H1 (cell line): Measurements from ENCODE around the gene CHRNA4. TPM values are rescaled to one million over a fixed set of nuclear protein-coding genes. Genes with fewer than 3 reads are reported as not detected.

ENCODE experiments used
- CTCF ChIA-PET: fragments of 300-600 bp; sonication (Branson Sonifier 250); formaldehyde crosslinking; loops from one replicate; lab custom pipeline; 2021; ENCODE audit not compliant: partially characterized antibody; lab: Charles Lee
- POLR2A ChIA-PET: fragments of 300-600 bp; sonication (Branson Sonifier 250); formaldehyde crosslinking; loops from one replicate; lab custom pipeline; 2021; ENCODE audit warnings: inconsistent platforms; ENCODE audit not compliant: partially characterized antibody; lab: Charles Lee
- DNase-seq, 2 experiments: peaks; one replicate each; pipeline versions ENCODE4 v3.0.0 to v3.0.0-alpha.2; 2010 to 2022; ENCODE audit warnings: low spot score in 2 of 2, low read depth in 1 of 2, mixed read lengths in 1 of 2
- FAIRE-seq: peaks from 2 replicates; lab custom pipeline; 2011; peaks lifted over from hg19 to GRCh38; lab: Jason Lieb, UNC
- H2AFZ ChIP-seq: 2 replicates; pipeline ENCODE4 v1.8.1; 2012; ENCODE audit warnings: low read length, inconsistent platforms
- H2AK5ac ChIP-seq: 2 replicates; pipeline ENCODE4 v1.6.1; 2013; ENCODE audit warnings: low read depth, low read length
- H2BK120ac ChIP-seq: replicated peaks from 2 replicates; pipeline ENCODE3; 2013; ENCODE audit warnings: low read depth, low read length, inconsistent platforms
- H2BK12ac ChIP-seq: 2 replicates; pipeline ENCODE4 v1.6.1; 2013; ENCODE audit warnings: low read depth, low read length
- H2BK15ac ChIP-seq: 2 replicates; pipeline ENCODE4 v1.6.1; 2013; ENCODE audit warnings: low read length
- H2BK20ac ChIP-seq: 2 replicates; pipeline ENCODE4 v1.6.1; 2013; ENCODE audit warnings: low read length
- H2BK5ac ChIP-seq: 2 replicates; pipeline ENCODE4 v1.6.1; 2013; ENCODE audit warnings: low read depth, low read length
- H3K14ac ChIP-seq: 2 replicates; pipeline ENCODE4 v1.6.1; 2013; ENCODE audit warnings: inconsistent platforms; ENCODE audit not compliant: insufficient read length
- H3K18ac ChIP-seq: 2 replicates; pipeline ENCODE4 v1.6.1; 2013; ENCODE audit warnings: low read length; ENCODE audit errors: extremely low read depth
- H3K23ac ChIP-seq: 2 replicates; pipeline ENCODE4 v1.6.1; 2013; ENCODE audit warnings: inconsistent platforms; ENCODE audit not compliant: insufficient read length
- H3K23me2 ChIP-seq: 2 replicates; pipeline ENCODE4 v1.6.1; 2013; ENCODE audit warnings: low read depth, low read length
- H3K27ac ChIP-seq: 2 replicates; pipeline ENCODE4 v1.6.1; 2011; ENCODE audit warnings: low read depth, low read length, inconsistent platforms
- H3K27me3 ChIP-seq, 4 experiments: replicated peaks in 1 of 4; 1 replicate in 1 of 4; 2 replicates in 3 of 4; pipeline versions ENCODE4 v1.6.1 to v1.8.1; 2011 to 2013; ENCODE audit warnings: low read length in 3 of 4, mild to moderate bottlenecking in 3 of 4, inconsistent platforms in 2 of 4, mixed read lengths in 2 of 4, moderate library complexity in 1 of 4; ENCODE audit not compliant: control insufficient read depth in 3 of 4, insufficient read depth in 3 of 4; ENCODE audit errors: extremely low read depth in 1 of 4
- H3K36me3 ChIP-seq, 4 experiments: 2 replicates each; pipeline versions ENCODE4 v1.6.1 to v1.8.1; 2011 to 2013; ENCODE audit warnings: mild to moderate bottlenecking in 4 of 4, low read length in 3 of 4, moderate library complexity in 2 of 4, control low read depth in 1 of 4, inconsistent platforms in 1 of 4; ENCODE audit not compliant: insufficient read depth in 4 of 4, control insufficient read depth in 2 of 4
- H3K4ac ChIP-seq: replicated peaks from 2 replicates; pipeline ENCODE3; 2013; ENCODE audit warnings: low read length, low read depth, mixed read lengths, inconsistent platforms; ENCODE audit not compliant: insufficient read length
- H3K4me1 ChIP-seq, 4 experiments: replicated peaks in 1 of 4; 1 replicate in 1 of 4; 2 replicates in 3 of 4; pipeline versions ENCODE4 v1.6.1 to v1.8.1; 2011 to 2013; ENCODE audit warnings: low read length in 3 of 4, inconsistent platforms in 2 of 4, mixed read lengths in 1 of 4; ENCODE audit not compliant: insufficient read depth in 4 of 4, control insufficient read depth in 3 of 4
- H3K4me2 ChIP-seq, 2 experiments: 2 replicates each; pipeline versions ENCODE4 v1.6.1 to v1.8.1; 2011 to 2013; ENCODE audit warnings: low read depth in 2 of 2, low read length in 2 of 2, control low read depth in 1 of 2, inconsistent platforms in 1 of 2, mild to moderate bottlenecking in 1 of 2; ENCODE audit not compliant: insufficient read depth in 1 of 2
- H3K4me3 ChIP-seq, 4 experiments: fragments of 200-600, 300-600 bp in 1 of 4; sonication (generic), shearing (Covaris generic), sonication (Bioruptor Twin) in 1 of 4; 2 replicates each; pipeline versions ENCODE4 v1.5.1 to v1.8.1; 2011 to 2016; ENCODE audit warnings: low read length in 4 of 4, low read depth in 3 of 4, control low read depth in 2 of 4, inconsistent platforms in 2 of 4, mild to moderate bottlenecking in 2 of 4, mixed read lengths in 1 of 4, moderate library complexity in 1 of 4; ENCODE audit not compliant: insufficient read depth in 2 of 4; ENCODE audit errors: extremely low read depth in 1 of 4
- H3K56ac ChIP-seq: replicated peaks from 2 replicates; pipeline ENCODE3; 2013; ENCODE audit warnings: low read depth, mild to moderate bottlenecking, mixed read lengths, low read length, inconsistent platforms; ENCODE audit not compliant: insufficient read length
- H3K79me1 ChIP-seq: 2 replicates; pipeline ENCODE4 v1.6.1; 2013; ENCODE audit warnings: low read depth, low read length, control low read depth
- H3K79me2 ChIP-seq, 2 experiments: 2 replicates each; pipeline versions ENCODE4 v1.6.1 to v1.8.1; 2012 to 2013; ENCODE audit warnings: low read length in 2 of 2, mild to moderate bottlenecking in 2 of 2, inconsistent platforms in 1 of 2; ENCODE audit not compliant: insufficient read depth in 2 of 2, control insufficient read depth in 1 of 2
- H3K9ac ChIP-seq, 4 experiments: replicated peaks in 1 of 4; 1 replicate in 1 of 4; 2 replicates in 3 of 4; pipeline versions ENCODE4 v1.6.1 to v1.8.1; 2011 to 2013; ENCODE audit warnings: low read depth in 3 of 4, low read length in 3 of 4, control low read depth in 2 of 4, mild to moderate bottlenecking in 2 of 4, moderate library complexity in 2 of 4, inconsistent platforms in 1 of 4; ENCODE audit errors: extremely low read depth in 1 of 4
- H3K9me3 ChIP-seq, 2 experiments: 2 replicates each; pipeline versions ENCODE4 v1.6.1 to v1.8.1; 2012 to 2013; ENCODE audit warnings: mild to moderate bottlenecking in 2 of 2, moderate library complexity in 2 of 2, control low read depth in 1 of 2, inconsistent platforms in 1 of 2, low read depth in 1 of 2, low read length in 1 of 2, mixed read lengths in 1 of 2; ENCODE audit not compliant: insufficient read depth in 2 of 2
- H4K20me1 ChIP-seq, 2 experiments: replicated peaks in 1 of 2; 2 replicates each; pipeline versions ENCODE3 to v1.8.1; 2011 to 2013; ENCODE audit warnings: inconsistent platforms in 2 of 2, low read length in 2 of 2, mild to moderate bottlenecking in 1 of 2; ENCODE audit not compliant: insufficient read depth in 2 of 2, control insufficient read depth in 1 of 2
- H4K5ac ChIP-seq: 2 replicates; pipeline ENCODE4 v1.6.1; 2013; ENCODE audit warnings: low read length, low read depth, mixed read lengths, inconsistent platforms; ENCODE audit not compliant: insufficient read length
- H4K8ac ChIP-seq: 2 replicates; pipeline ENCODE4 v1.8.0; 2013; ENCODE audit warnings: mild to moderate bottlenecking, moderate library complexity, low read length, inconsistent platforms; ENCODE audit not compliant: insufficient read depth; ENCODE audit errors: extremely low read depth
- H4K91ac ChIP-seq: replicated peaks from 2 replicates; pipeline ENCODE3; 2013; ENCODE audit warnings: low read length, mixed read lengths, inconsistent platforms; ENCODE audit not compliant: insufficient read length
- BRCA1 ChIP-seq: IDR thresholded peaks from 2 replicates; pipeline ENCODE4 v1.6.1; 2012; ENCODE audit warnings: low read depth, low read length, improper control_type of control experiment
- JUND ChIP-seq: IDR thresholded peaks from 2 replicates; pipeline ENCODE4 v1.6.1; 2011; ENCODE audit warnings: mild to moderate bottlenecking, improper control_type of control experiment, low read length
- KDM4A ChIP-seq: IDR thresholded peaks from one replicate; pipeline ENCODE4 v1.7.1; 2012; ENCODE audit warnings: low read depth, mild to moderate bottlenecking, moderate library complexity, low read length, inconsistent platforms; ENCODE audit not compliant: severe bottlenecking
- SIRT6 ChIP-seq: IDR thresholded peaks from one replicate; pipeline ENCODE4 v1.7.1; 2012; ENCODE audit warnings: low read length, inconsistent platforms
- SIX5 ChIP-seq: IDR thresholded peaks from 2 replicates; pipeline ENCODE4 v1.6.1; 2011; ENCODE audit warnings: mild to moderate bottlenecking, low read depth, low read length
- SUZ12 ChIP-seq: fragments of 200-600 bp; sonication (generic); IDR thresholded peaks from 2 replicates; pipeline ENCODE4 v1.6.1; 2012; ENCODE audit warnings: mild to moderate bottlenecking, inconsistent platforms, low read length, moderate library complexity, mixed read lengths
- TBP ChIP-seq: IDR thresholded peaks from 2 replicates; pipeline ENCODE4 v1.6.1; 2011; ENCODE audit warnings: low read depth, low read length, improper control_type of control experiment
- TCF12 ChIP-seq: IDR thresholded peaks from 2 replicates; pipeline ENCODE4 v1.6.1; 2011; ENCODE audit warnings: low read depth, mild to moderate bottlenecking, low read length
- TEAD4 ChIP-seq: IDR thresholded peaks from 2 replicates; pipeline ENCODE4 v1.6.1; 2012; ENCODE audit warnings: low read depth, low read length, inconsistent platforms, mixed read lengths
- ZNF274 ChIP-seq: IDR thresholded peaks from 2 replicates; pipeline ENCODE4 v1.7.0; 2012; ENCODE audit warnings: low read length, borderline replicate concordance; ENCODE audit errors: extremely low read depth
- WGBS, 2 experiments: shearing (Covaris generic) in 1 of 2; methylation state at CpG; one replicate each; pipeline versions ENCODE4 v1.1.6 to v1.1.7; 2013 to 2015; ENCODE audit warnings: low lambda C conversion rate in 2 of 2, mixed read lengths in 2 of 2, inconsistent platforms in 1 of 2, low coverage in 1 of 2, missing lambda C conversion rate in 1 of 2; ENCODE audit not compliant: insufficient replicate concordance in 2 of 2, insufficient coverage in 1 of 2, insufficient read length in 1 of 2; ENCODE audit errors: extremely low coverage in 1 of 2, missing lambda C conversion rate in 1 of 2; 5-methylcytosine and 5-hydroxymethylcytosine counted together
- polyA plus RNA-seq, 7 experiments: library from polyadenylated mRNA; depleted of rRNA in 3 of 7; stranded (reverse) in 5 of 7; unstranded in 2 of 7; fragments of >200 nt in 5 of 7; fragments of 200-250 nt in 2 of 7; gene quantifications; 1 replicate in 5 of 7; 2 replicates in 1 of 7; 4 replicates in 1 of 7; pipeline versions ENCODE4 v1.2.1 to v1.2.3, GENCODE V29; 2011 to 2013; ENCODE audit warnings: missing spikeins in 2 of 7, mixed read lengths in 2 of 7
- total RNA-seq: library from RNA; stranded (reverse); fragmentation: NEBNext Ultra II Directional; extraction: Animal tissue kit (Norgen Biotek cat#: 25700); gene quantifications from 2 replicates; pipeline ENCODE4 v1.2.1, GENCODE V29; 2021
- TF ChIP-seq, protein P1 (sequence below), 3 experiments: IDR thresholded peaks; 1 replicate in 2 of 3; 2 replicates in 1 of 3; pipeline versions ENCODE4 v1.5.1 to v1.6.1; 2011; ENCODE audit warnings: low read length in 3 of 3, mild to moderate bottlenecking in 3 of 3, inconsistent platforms in 2 of 3, low read depth in 1 of 3, moderate library complexity in 1 of 3; ENCODE audit not compliant: insufficient read depth in 1 of 3; ENCODE audit errors: control extremely low read depth in 1 of 3

Gene CHRNA4
- total and polyA plus RNA-seq, 2 of the 8 experiments (the other 6 are each of a cell fraction or from before 2014, with no cell fraction given), result 4.3 to 5.7 TPM

DNA sequence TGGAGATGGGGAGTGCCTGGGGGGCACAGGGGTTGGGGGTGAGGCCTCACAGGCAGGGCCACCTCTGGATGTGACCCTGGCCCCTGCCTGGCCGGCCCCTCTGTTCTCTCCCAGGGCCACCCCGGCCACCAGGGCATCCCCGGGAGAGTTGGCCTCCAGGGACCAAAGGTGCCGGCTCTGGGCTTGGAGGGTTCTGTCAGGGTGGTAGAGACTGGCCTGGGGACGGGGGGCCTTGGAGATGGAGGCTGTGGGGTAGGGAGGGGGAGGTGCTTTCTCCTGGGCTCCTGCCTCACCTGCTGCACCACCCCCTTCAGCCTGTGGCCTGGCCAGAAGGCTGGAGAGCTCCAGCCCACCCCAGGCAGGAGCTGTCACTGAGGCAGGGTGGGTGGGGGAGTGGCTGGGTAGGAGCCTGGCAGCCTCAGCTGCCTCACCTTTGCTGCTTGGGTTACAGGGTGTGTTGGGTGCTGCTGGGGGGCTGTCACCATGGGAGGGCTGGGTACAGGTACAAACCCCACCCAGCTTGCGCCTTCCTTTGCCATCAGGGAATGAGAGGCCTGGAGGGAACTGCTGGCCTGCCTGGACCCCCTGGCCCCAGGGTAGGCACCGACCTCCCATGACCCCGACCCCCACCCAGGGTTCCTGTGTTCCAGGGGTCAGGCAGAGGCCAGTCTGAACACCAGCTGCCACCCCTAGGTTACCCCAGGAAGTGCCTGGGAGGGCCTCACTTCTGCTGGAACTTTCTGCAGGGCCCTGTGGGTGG lies 35.4 kb downstream of the CHRNA4 start:
- ChIA-PET POLR2A (interaction anchor here (0.6 kb wide), 1 partner anchor 100 kb away, joined by 4 read pairs; no protein-coding TSS in a partner anchor), CTCF (interaction anchor here (1.5 to 5.9 kb wide), 3 partner anchors 16 to 56 kb away, joined by 6 to 43 read pairs (median 14); no protein-coding TSS in a partner anchor)
- H2BK20ac ChIP-seq, result no peak overlapping the region
- H4K20me1 ChIP-seq, result no peaks in the 10 kb centered on the region
- H3K14ac ChIP-seq, result no peak overlapping the region
- H3K23me2 ChIP-seq, result no peaks in the 10 kb centered on the region
- H3K18ac ChIP-seq, result no peak overlapping the region
- 91% methylated on average over 3 of the region's 8 CpGs; no CpG with 5 or more reads in 1 of the 2 experiments for WGBS, 2 experiments
- no peak for DNase-seq
- no peak overlapping the region for H3K27ac ChIP-seq
- H3K9ac ChIP-seq, result no peak overlapping the region
- no peak overlapping the region for H2AFZ ChIP-seq
- H2BK5ac ChIP-seq, result no peak overlapping the region
- no peaks in the 10 kb centered on the region for H3K79me1 ChIP-seq
- H4K5ac ChIP-seq, result no peak overlapping the region
- H3K27me3 ChIP-seq, result no peaks in the 10 kb centered on the region
- no peak overlapping the region for H3K4me2 ChIP-seq
- no peak overlapping the region for H2AK5ac ChIP-seq
- H3K4me3 ChIP-seq, result no peak overlapping the region
- H3K79me2 ChIP-seq, result no peaks in the 10 kb centered on the region
- H2BK15ac ChIP-seq, result no peak overlapping the region
- no peak overlapping the region for H2BK12ac ChIP-seq
- H2BK120ac ChIP-seq, result no peak overlapping the region
- no peak overlapping the region for H4K91ac ChIP-seq
- no peaks in the 10 kb centered on the region for H3K36me3 ChIP-seq
- peaks cover 0 to 5% of the 10 kb centered on the region in 2 experiments; a peak in 1 of 4 replicates for H3K9me3 ChIP-seq
- H3K4ac ChIP-seq, result no peak overlapping the region
- H4K8ac ChIP-seq, result no peak overlapping the region
- peaks cover 0 to 3% (median under 1%) of the 10 kb centered on the region in 4 experiments; a peak in 2 of 7 replicates for H3K4me1 ChIP-seq
- no peak overlapping the region for H3K56ac ChIP-seq
- no peak for FAIRE-seq
- H3K23ac ChIP-seq, result no peak overlapping the region
- TF ChIP-seq TCF12 (no peak), SUZ12 (no peak), BRCA1 (no peak), SIRT6 (no peak), ZNF274 (no peak), KDM4A (no peak), JUND (no peak), TBP (no peak), SIX5 (no peak), TEAD4 (no peak)
- TF ChIP-seq, protein P1, sequence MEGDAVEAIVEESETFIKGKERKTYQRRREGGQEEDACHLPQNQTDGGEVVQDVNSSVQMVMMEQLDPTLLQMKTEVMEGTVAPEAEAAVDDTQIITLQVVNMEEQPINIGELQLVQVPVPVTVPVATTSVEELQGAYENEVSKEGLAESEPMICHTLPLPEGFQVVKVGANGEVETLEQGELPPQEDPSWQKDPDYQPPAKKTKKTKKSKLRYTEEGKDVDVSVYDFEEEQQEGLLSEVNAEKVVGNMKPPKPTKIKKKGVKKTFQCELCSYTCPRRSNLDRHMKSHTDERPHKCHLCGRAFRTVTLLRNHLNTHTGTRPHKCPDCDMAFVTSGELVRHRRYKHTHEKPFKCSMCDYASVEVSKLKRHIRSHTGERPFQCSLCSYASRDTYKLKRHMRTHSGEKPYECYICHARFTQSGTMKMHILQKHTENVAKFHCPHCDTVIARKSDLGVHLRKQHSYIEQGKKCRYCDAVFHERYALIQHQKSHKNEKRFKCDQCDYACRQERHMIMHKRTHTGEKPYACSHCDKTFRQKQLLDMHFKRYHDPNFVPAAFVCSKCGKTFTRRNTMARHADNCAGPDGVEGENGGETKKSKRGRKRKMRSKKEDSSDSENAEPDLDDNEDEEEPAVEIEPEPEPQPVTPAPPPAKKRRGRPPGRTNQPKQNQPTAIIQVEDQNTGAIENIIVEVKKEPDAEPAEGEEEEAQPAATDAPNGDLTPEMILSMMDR (IDR thresholded peaks at IDR 0.05; ENCODE audit: control extremely low read depth in 1 of 3, insufficient read depth in 1 of 3, low read depth in 1 of 3, low read length in 3 of 3), result no peak
